GM12878 (cell line): ENCODE results near the gene MBD2. TPM values are rescaled to one million over a fixed set of nuclear protein-coding genes. Genes with fewer than 3 reads are reported as not detected.
A peak's percentile ranks its signal among the peaks of the same experiment; 100 is the strongest.

Experiments used
- ATAC-seq: fragments of 200-7000 bp; cut with Tn5 transposase; 3 replicates; pipeline ENCODE4 v1.9.1; 2020; ENCODE audit warnings: mild to moderate bottlenecking, moderate library complexity
- BruUV-seq: library from RNA; stranded (reverse); fragments of 400-500 nt; replicated peaks from 2 replicates; lab custom pipeline; 2021; lab: Mats Ljungman, UMichigan
- CTCF ChIA-PET: fragments of 300-600 bp; sonication (Branson Sonifier 250); formaldehyde crosslinking; extraction: SDS; loops from one replicate; lab custom pipeline; 2021; ENCODE audit warnings: inconsistent platforms; lab: Yijun Ruan, JAX
- POLR2A ChIA-PET: fragments of 350-600 bp; formaldehyde crosslinking; extraction: SDS; loops from one replicate; lab custom pipeline; 2021; ENCODE audit warnings: inconsistent platforms; lab: Charles Lee
- RAD21 ChIA-PET: fragments of 300-600 bp; sonication (Branson Sonifier 250); formaldehyde crosslinking; loops from one replicate; lab custom pipeline; 2023; ENCODE audit warnings: antibody characterized with exemption; ENCODE audit not compliant: unreplicated experiment; lab: Charles Lee
- SMC1A ChIA-PET: fragments of 300-600 bp; sonication (Branson Sonifier 250); formaldehyde crosslinking; loops from one replicate; lab custom pipeline; 2023; ENCODE audit not compliant: unreplicated experiment, uncharacterized antibody; lab: Charles Lee
- DNase-seq: peaks from one replicate; pipeline ENCODE4 v3.0.0-alpha.2; 2011; ENCODE audit warnings: low read depth, low spot score
- FAIRE-seq: peaks from 3 replicates; lab custom pipeline; 2011; peaks lifted over from hg19 to GRCh38; lab: Jason Lieb, UNC
- H2AFZ ChIP-seq: 2 replicates; pipeline ENCODE4 v1.6.0; 2011; ENCODE audit warnings: low read depth, low read length, control low read depth; ENCODE audit not compliant: control insufficient read depth
- H3K27ac ChIP-seq: 2 replicates; pipeline ENCODE4 v1.5.1; 2011; ENCODE audit warnings: control low read depth; ENCODE audit not compliant: control insufficient read depth, insufficient read depth
- H3K27me3 ChIP-seq, 2 experiments: replicated peaks in 1 of 2; 2 replicates each; pipeline versions ENCODE4 v1.6.0 to v1.6.1; 2011; ENCODE audit warnings: low read length in 1 of 2; ENCODE audit not compliant: control insufficient read depth in 2 of 2, insufficient read depth in 2 of 2
- H3K36me3 ChIP-seq, 2 experiments: 2 replicates each; pipeline ENCODE4 v1.5.1; 2011; ENCODE audit warnings: low read length in 1 of 2; ENCODE audit not compliant: control insufficient read depth in 2 of 2, insufficient read depth in 2 of 2
- H3K4me1 ChIP-seq: 2 replicates; pipeline ENCODE4 v1.6.1; 2011; ENCODE audit warnings: mild to moderate bottlenecking, low read length, moderate library complexity, mixed read lengths; ENCODE audit not compliant: control insufficient read depth, insufficient read depth
- H3K4me2 ChIP-seq: 2 replicates; pipeline ENCODE4 v1.6.0; 2011; ENCODE audit warnings: control low read depth; ENCODE audit not compliant: control insufficient read depth, insufficient read depth
- H3K4me3 ChIP-seq: fragments of 200-600 bp; sonication (generic); 2 replicates; pipeline ENCODE4 v1.5.1; 2016
- H3K79me2 ChIP-seq: 2 replicates; pipeline ENCODE4 v1.6.0; 2011; ENCODE audit warnings: low read length; ENCODE audit not compliant: control insufficient read depth, insufficient read depth
- H3K9ac ChIP-seq: 2 replicates; pipeline ENCODE4 v1.8.0; 2011; ENCODE audit warnings: low read length, control low read depth, mixed read lengths; ENCODE audit not compliant: control insufficient read depth, insufficient read depth
- H3K9me3 ChIP-seq: replicated peaks from 3 replicates; pipeline ENCODE4 v1.5.1; 2011; ENCODE audit warnings: mild to moderate bottlenecking, low read length; ENCODE audit not compliant: control insufficient read depth, insufficient read depth
- H4K20me1 ChIP-seq: 2 replicates; pipeline ENCODE4 v1.6.0; 2011; ENCODE audit not compliant: control insufficient read depth, insufficient read depth
- CEBPB ChIP-seq, 2 experiments: fragments of 150-350 bp in 1 of 2; IDR thresholded peaks; 2 replicates each; pipeline ENCODE4 v1.6.1; 2012 to 2014; ENCODE audit warnings: low read depth in 2 of 2, low read length in 2 of 2, borderline replicate concordance in 1 of 2, inconsistent platforms in 1 of 2
- CEBPZ ChIP-seq: fragments of 150-350 bp; IDR thresholded peaks from 2 replicates; pipeline ENCODE4 v1.6.1; 2016; ENCODE audit warnings: low read depth, low read length
- CHD1 ChIP-seq: IDR thresholded peaks from 2 replicates; pipeline ENCODE4 v1.6.1; 2012; ENCODE audit warnings: low read depth, low read length, improper control_type of control experiment
- CHD4 ChIP-seq: fragments of 200-600 bp; sonication (generic); IDR thresholded peaks from 2 replicates; pipeline ENCODE4 v1.6.1; 2016; ENCODE audit warnings: mild to moderate bottlenecking
- GABPA ChIP-seq: IDR thresholded peaks from 2 replicates; pipeline ENCODE4 v1.6.1; 2014; ENCODE audit warnings: antibody characterized with exemption, low read depth, mild to moderate bottlenecking, inconsistent platforms
- HDGF ChIP-seq: fragments of 450-650 bp; IDR thresholded peaks from 2 replicates; pipeline ENCODE4 v1.6.1; 2016; ENCODE audit warnings: antibody characterized with exemption
- LARP7 ChIP-seq: fragments of 450-650 bp; IDR thresholded peaks from 2 replicates; pipeline ENCODE4 v1.6.1; 2017; ENCODE audit warnings: mild to moderate bottlenecking
- MYB ChIP-seq: fragments of 150-350 bp; IDR thresholded peaks from 2 replicates; pipeline ENCODE4 v1.6.1; 2014; ENCODE audit warnings: mild to moderate bottlenecking, low read depth, low read length, borderline replicate concordance
- NR2C2 ChIP-seq: IDR thresholded peaks from 2 replicates; pipeline ENCODE4 v1.6.1; 2011; ENCODE audit warnings: borderline replicate concordance, low read depth; ENCODE audit not compliant: control insufficient read depth, insufficient read length
- NRF1 ChIP-seq: conservative IDR thresholded peaks from 2 replicates; pipeline ENCODE4 v1.6.1; 2011; ENCODE audit warnings: mild to moderate bottlenecking, low read depth, low read length, improper control_type of control experiment
- RUNX3 ChIP-seq: IDR thresholded peaks from 2 replicates; pipeline ENCODE4 v1.6.1; 2012; ENCODE audit warnings: low read length, inconsistent platforms
- SMAD5 ChIP-seq: IDR thresholded peaks from 2 replicates; pipeline ENCODE4 v1.6.1; 2016; ENCODE audit warnings: antibody characterized with exemption, low read depth
- SREBF1 ChIP-seq: IDR thresholded peaks from 2 replicates; pipeline ENCODE4 v1.6.1; 2012; ENCODE audit warnings: mild to moderate bottlenecking, low read length
- TAF1 ChIP-seq: IDR thresholded peaks from 2 replicates; pipeline ENCODE4 v1.6.1; 2011; ENCODE audit warnings: mild to moderate bottlenecking, low read depth, low read length, borderline replicate concordance
- TBL1XR1 ChIP-seq: IDR thresholded peaks from 2 replicates; pipeline ENCODE4 v1.6.1; 2012; ENCODE audit warnings: low read depth, low read length, improper control_type of control experiment
- ZNF217 ChIP-seq: fragments of 450-650 bp; IDR thresholded peaks from 2 replicates; pipeline ENCODE4 v1.6.1; 2017; ENCODE audit warnings: antibody characterized with exemption, mild to moderate bottlenecking
- ZNF24 ChIP-seq: fragments of 450-650 bp; IDR thresholded peaks from 2 replicates; pipeline ENCODE4 v1.6.1; 2017; ENCODE audit warnings: antibody characterized with exemption, mild to moderate bottlenecking
- ZNF384 ChIP-seq: IDR thresholded peaks from 2 replicates; pipeline ENCODE4 v1.6.1; 2012; ENCODE audit warnings: low read depth, mild to moderate bottlenecking, low read length, improper control_type of control experiment, borderline replicate concordance
- ZZZ3 ChIP-seq: IDR thresholded peaks from 2 replicates; pipeline ENCODE4 v1.6.1; 2011; ENCODE audit warnings: low read depth; ENCODE audit not compliant: control insufficient read depth, insufficient read length
- WGBS: methylation state at CpG from one replicate; pipeline ENCODE4 v1.1.6; 2016; ENCODE audit warnings: low lambda C conversion rate; ENCODE audit not compliant: insufficient replicate concordance, insufficient coverage; ENCODE audit errors: missing lambda C conversion rate; 5-methylcytosine and 5-hydroxymethylcytosine counted together
- in situ Hi-C: fragments of 300-500 bp; cut with MboI; formaldehyde crosslinking; loops from 9 replicates; pipeline ENCODE4 v1.14.3; 2018; ENCODE audit warnings: mixed read lengths
- intact Hi-C: fragments of 100-400 bp; cut with micrococcal nuclease; formaldehyde crosslinking; loops from one replicate; pipeline ENCODE4 v1.14.2; 2022; ENCODE audit not compliant: unreplicated experiment
- polyA plus RNA-seq, 11 experiments: library from polyadenylated mRNA; depleted of rRNA in 4 of 11; unstranded in 6 of 11; stranded (reverse) in 5 of 11; fragments of >200 nt; fragmentation: Nextera tagmentation in 4 of 11; fragmentation: Illumina TruSeq in 1 of 11; extraction: Ambion mirVana in 4 of 11; extraction: Trizol in 1 of 11; gene quantifications; 1 replicate in 1 of 11; 2 replicates in 10 of 11; pipeline versions ENCODE4 v1.2.1 to v1.2.3, GENCODE V29; 2011 to 2016; ENCODE audit warnings: inconsistent platforms in 2 of 11, missing spikeins in 2 of 11, low read depth in 1 of 11
- total RNA-seq, 4 experiments: library from RNA; depleted of rRNA in 3 of 4; stranded (reverse); fragments of >200 nt in 3 of 4; fragmentation: Illumina TruSeq in 1 of 4; extraction: Trizol in 1 of 4; gene quantifications; 2 replicates each; pipeline versions ENCODE4 v1.2.1 to v1.2.3, GENCODE V29; 2013 to 2021
- TF ChIP-seq, protein P1 (sequence below): fragments of 450-650 bp; IDR thresholded peaks from 2 replicates; pipeline ENCODE4 v1.6.1; 2017; ENCODE audit warnings: low read depth, mild to moderate bottlenecking, moderate library complexity

MBD2 gene
- total and polyA plus RNA-seq, 10 of the 15 experiments (the other 5 are each of a cell fraction or from before 2014, with no cell fraction given) = 24.1 to 276 (median 57.9) TPM

- ChIA-PET CTCF (interaction anchor here (1.0 to 4.6 kb wide), 5 partner anchors 12 to 148 kb away, joined by 3 to 37 read pairs (median 11); partner anchors contain the start of genes C18orf54, POLI and STARD6), RAD21 (interaction anchor here (0.7 to 10.1 kb wide), 6 partner anchors 11 to 230 kb away, joined by 3 to 123 read pairs (median 14); partner anchors contain the start of gene POLI), SMC1A (interaction anchor here (0.6 to 9.6 kb wide), 14 partner anchors 11 to 151 kb away, joined by 3 to 141 read pairs (median 6); partner anchors contain the start of genes MBD2 and POLI), POLR2A (interaction anchor here (0.6 to 3.5 kb wide), 6 partner anchors 9 to 75 kb away, joined by 3 to 34 read pairs (median 4); no protein-coding TSS in a partner anchor)
- Histone ChIP-seq H4K20me1 (no peaks in the 10 kb centered on the region; the same call in 1 of the 2 replicates), H3K27me3 (no peaks in the 10 kb centered on the region), H3K79me2 (peaks cover 94% of the 10 kb centered on the region), H3K4me2 (peak overlapping the region; percentile 81), H3K9me3 (no peaks in the 10 kb centered on the region; the same call in 1 of the 3 replicates), H3K4me3 (peak overlapping the region; percentile 64), H3K27ac (peak overlapping the region; percentile 98), H3K36me3 (peaks cover 0 to 9% of the 10 kb centered on the region in 2 experiments; a peak in 2 of 4 replicates), H3K9ac (peak overlapping the region; percentile 70), H3K4me1 (peaks cover 32% of the 10 kb centered on the region), H2AFZ (no peak overlapping the region)
- DNase-seq (peak; percentile 61), FAIRE-seq (peak; percentile 44), ATAC-seq (peak; percentile 83)
- TSS peak; percentile 32 for BruUV-seq
- 0% methylated on average over 1 of the region's 1 CpG for WGBS
- in situ Hi-C loops = no loop called here
- intact Hi-C loops = loop anchor here (1.0 to 2.0 kb wide), 4 partner anchors 13 to 76 kb away; no protein-coding TSS in a partner anchor
- TF ChIP-seq RUNX3 = peak; percentile 100
- TF ChIP-seq SMAD5 = no peak
- TF ChIP-seq NR2C2 = no peak
- TF ChIP-seq CEBPZ = no peak
- no peak for TF ChIP-seq ZNF384
- peak; percentile 99 for TF ChIP-seq ZNF217
- TF ChIP-seq TBL1XR1 = no peak; the same call in 1 of the 2 replicates
- no peak for TF ChIP-seq CHD4
- TF ChIP-seq GABPA = peak; percentile 60; the same call in 1 of the 2 replicates
- TF ChIP-seq CHD1 = peak; percentile 74; the same call in 1 of the 2 replicates
- peak; percentile 92 for TF ChIP-seq MYB
- TF ChIP-seq HDGF = no peak
- no peak for TF ChIP-seq NRF1
- TF ChIP-seq, protein P1, sequence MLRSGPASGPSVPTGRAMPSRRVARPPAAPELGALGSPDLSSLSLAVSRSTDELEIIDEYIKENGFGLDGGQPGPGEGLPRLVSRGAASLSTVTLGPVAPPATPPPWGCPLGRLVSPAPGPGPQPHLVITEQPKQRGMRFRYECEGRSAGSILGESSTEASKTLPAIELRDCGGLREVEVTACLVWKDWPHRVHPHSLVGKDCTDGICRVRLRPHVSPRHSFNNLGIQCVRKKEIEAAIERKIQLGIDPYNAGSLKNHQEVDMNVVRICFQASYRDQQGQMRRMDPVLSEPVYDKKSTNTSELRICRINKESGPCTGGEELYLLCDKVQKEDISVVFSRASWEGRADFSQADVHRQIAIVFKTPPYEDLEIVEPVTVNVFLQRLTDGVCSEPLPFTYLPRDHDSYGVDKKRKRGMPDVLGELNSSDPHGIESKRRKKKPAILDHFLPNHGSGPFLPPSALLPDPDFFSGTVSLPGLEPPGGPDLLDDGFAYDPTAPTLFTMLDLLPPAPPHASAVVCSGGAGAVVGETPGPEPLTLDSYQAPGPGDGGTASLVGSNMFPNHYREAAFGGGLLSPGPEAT = peak; percentile 99
- TF ChIP-seq TAF1 = no peak; the same call in 1 of the 2 replicates
- TF ChIP-seq ZNF24 = peak; percentile 82; the same call in 1 of the 2 replicates
- TF ChIP-seq CEBPB (IDR thresholded peaks at IDR 0.05; ENCODE audit: borderline replicate concordance in 1 of 2, low read depth in 2 of 2, low read length in 2 of 2) = peak in 1 of 2 experiments; percentile 95; a peak in 1 of 4 replicates
- no peak for TF ChIP-seq SREBF1
- TF ChIP-seq ZZZ3 = no peak
- TF ChIP-seq LARP7 = no peak
Observed at GRCh38 chr18:54209471-54210180, 14.8 kb downstream of the MBD2 start.
